Measurements from ENCODE around the gene TLNRD1. TPM values are rescaled to one million over a fixed set of nuclear protein-coding genes. Genes with fewer than 3 reads are reported as not detected.

TLNRD1 gene
- total RNA-seq, 2 donors from 2014 or later: 10.0 to 26.1 TPM

GRCh38 chr15:81050259-81050658 is 49.5 kb downstream of the TLNRD1 start:
- TF ChIP-seq CTCF (IDR thresholded peaks at IDR 0.05): no peak
- no peaks in the 10 kb centered on the region for H3K4me1 ChIP-seq

GRCh38 chr15:81050805-81051204 is 50.1 kb downstream of the TLNRD1 start:
- Histone ChIP-seq H3K27ac (no peak overlapping the region), H3K27me3 (no peaks in the 10 kb centered on the region), H3K4me3 (no peak overlapping the region), H3K36me3 (no peaks in the 10 kb centered on the region), H3K4me1 (no peaks in the 10 kb centered on the region), H3K9me3 (no peaks in the 10 kb centered on the region)
- no peak for TF ChIP-seq CTCF (IDR thresholded peaks at IDR 0.05)
- DNase-seq (ENCODE audit: low spot score): no peak

More at GRCh38 chr15:81050259-81050658, 49.5 kb downstream of the TLNRD1 start:
- no peak overlapping the region for H3K4me3 ChIP-seq
- no peaks in the 10 kb centered on the region for H3K9me3 ChIP-seq
- H3K27ac ChIP-seq: no peak overlapping the region
- no peaks in the 10 kb centered on the region for H3K36me3 ChIP-seq
- no peaks in the 10 kb centered on the region for H3K27me3 ChIP-seq
- no peak for DNase-seq (ENCODE audit: low spot score)

- Histone ChIP-seq H3K4me3 (no peak overlapping the region), H3K27ac (no peak overlapping the region), H3K27me3 (no peaks in the 10 kb centered on the region), H3K4me1 (no peaks in the 10 kb centered on the region), H3K36me3 (no peaks in the 10 kb centered on the region), H3K9me3 (no peaks in the 10 kb centered on the region)
- DNase-seq (ENCODE audit: low spot score): no peak
- no peak for TF ChIP-seq CTCF (IDR thresholded peaks at IDR 0.05)
These were observed 51.3 kb downstream of the TLNRD1 start for GRCh38 chr15:81052046-81052445.

- no peak overlapping the region for H3K4me3 ChIP-seq
- TF ChIP-seq CTCF (IDR thresholded peaks at IDR 0.05): no peak
- H3K27me3 ChIP-seq: no peaks in the 10 kb centered on the region
- no peaks in the 10 kb centered on the region for H3K4me1 ChIP-seq
- DNase-seq (ENCODE audit: low spot score): no peak
- no peaks in the 10 kb centered on the region for H3K36me3 ChIP-seq
- H3K27ac ChIP-seq: no peak overlapping the region
- peaks cover 0 to 14% of the 10 kb centered on the region in 2 donors for H3K9me3 ChIP-seq
These were observed 52.9 kb downstream of the TLNRD1 start for GRCh38 chr15:81053621-81054020.

- TF ChIP-seq CTCF (IDR thresholded peaks at IDR 0.05): no peak
- H3K4me3 ChIP-seq: no peak overlapping the region
- H3K4me1 ChIP-seq: no peaks in the 10 kb centered on the region
- peaks cover 0 to 14% of the 10 kb centered on the region in 2 donors for H3K9me3 ChIP-seq
- H3K36me3 ChIP-seq: no peaks in the 10 kb centered on the region
- no peak for DNase-seq (ENCODE audit: low spot score)
- H3K27ac ChIP-seq: no peak overlapping the region
- H3K27me3 ChIP-seq: no peaks in the 10 kb centered on the region
These were observed 53.5 kb downstream of the TLNRD1 start for GRCh38 chr15:81054236-81054635.

Small RNAs within 50 kb of the gene (microRNA-seq; reads per million reads assigned to microRNA genes)
- 0 reads per million in 2 donors for gene MIR4514 (ENCODE audit: borderline number of aligned reads in 2 of 2, borderline replicate concordance in 1 of 2)

Other genes with a start within 250 kb of the TLNRD1 start
- 1 to 10 TPM in 1 of 2 donors, under 1 TPM in 1; 0.22 to 2.9 TPM for gene CEMIP, start 221.6 kb upstream of the TLNRD1 start, total RNA-seq
- gene MESD, start 11.1 kb upstream of the TLNRD1 start, total RNA-seq: 10 to 100 TPM; 11.3 to 14.5 TPM
- 1 to 10 TPM in 1 of 2 donors, not detected in 1; 6.2 TPM for gene CFAP161, start 133.3 kb downstream of the TLNRD1 start, total RNA-seq
- gene IL16, start 196.0 kb downstream of the TLNRD1 start, total RNA-seq: 10 to 100 TPM in 1 of 2 donors, 1 to 10 TPM in 1; 3.9 to 12.1 TPM